ENCODE data around the gene HGD.

DNA sequence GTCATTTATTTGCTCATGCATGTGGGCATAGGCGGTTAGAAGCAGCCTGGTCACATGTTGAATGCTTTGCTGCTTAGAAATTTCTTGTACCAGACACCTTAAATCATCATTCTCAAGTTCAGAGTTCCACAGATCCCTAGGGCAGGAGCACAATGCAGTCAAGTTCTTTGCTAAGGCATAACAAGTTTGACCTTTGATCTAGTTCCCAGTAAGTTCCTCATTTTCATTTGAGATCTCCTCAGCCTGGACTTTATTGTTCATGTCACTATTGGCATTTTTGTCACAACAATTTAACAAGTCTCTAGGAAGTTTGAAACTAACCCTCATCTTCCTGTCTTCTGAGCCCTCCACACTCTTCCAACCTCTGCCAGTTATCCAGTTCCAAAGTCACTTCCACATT lies 22.8 kb downstream of the HGD start:
- TF ChIP-seq POLR2A (IDR thresholded peaks at IDR 0.05) (no peak), EP300 (IDR thresholded peaks at IDR 0.05) (no peak)
